ENCODE data around the gene WDFY4.

DNA sequence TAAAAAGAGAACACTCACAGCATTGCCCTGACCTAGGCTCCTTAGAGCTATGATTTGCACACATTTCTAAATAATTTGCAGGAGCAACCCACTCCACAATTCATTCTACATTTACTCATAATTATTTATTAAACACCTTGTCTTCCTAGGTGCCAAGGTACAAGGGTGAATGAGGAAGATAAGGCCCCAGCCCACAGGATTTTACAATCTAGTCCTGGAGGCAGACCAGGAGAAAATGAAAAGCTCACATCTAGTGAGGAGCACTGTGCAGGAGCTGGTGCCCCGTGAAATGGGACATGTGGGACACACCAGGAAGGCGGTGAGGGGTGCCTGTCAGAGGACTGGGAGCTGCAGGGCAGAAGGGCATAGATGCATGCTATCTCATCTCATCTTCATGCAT, 314.7 kb downstream of the WDFY4 start:
- TF ChIP-seq, protein P1, sequence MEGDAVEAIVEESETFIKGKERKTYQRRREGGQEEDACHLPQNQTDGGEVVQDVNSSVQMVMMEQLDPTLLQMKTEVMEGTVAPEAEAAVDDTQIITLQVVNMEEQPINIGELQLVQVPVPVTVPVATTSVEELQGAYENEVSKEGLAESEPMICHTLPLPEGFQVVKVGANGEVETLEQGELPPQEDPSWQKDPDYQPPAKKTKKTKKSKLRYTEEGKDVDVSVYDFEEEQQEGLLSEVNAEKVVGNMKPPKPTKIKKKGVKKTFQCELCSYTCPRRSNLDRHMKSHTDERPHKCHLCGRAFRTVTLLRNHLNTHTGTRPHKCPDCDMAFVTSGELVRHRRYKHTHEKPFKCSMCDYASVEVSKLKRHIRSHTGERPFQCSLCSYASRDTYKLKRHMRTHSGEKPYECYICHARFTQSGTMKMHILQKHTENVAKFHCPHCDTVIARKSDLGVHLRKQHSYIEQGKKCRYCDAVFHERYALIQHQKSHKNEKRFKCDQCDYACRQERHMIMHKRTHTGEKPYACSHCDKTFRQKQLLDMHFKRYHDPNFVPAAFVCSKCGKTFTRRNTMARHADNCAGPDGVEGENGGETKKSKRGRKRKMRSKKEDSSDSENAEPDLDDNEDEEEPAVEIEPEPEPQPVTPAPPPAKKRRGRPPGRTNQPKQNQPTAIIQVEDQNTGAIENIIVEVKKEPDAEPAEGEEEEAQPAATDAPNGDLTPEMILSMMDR (IDR thresholded peaks at IDR 0.05) = no peak
- no peak for TF ChIP-seq POLR2A (IDR thresholded peaks at IDR 0.05)
